Gastroesophageal sphincter (tissue), 4 donors: ENCODE data around the gene DGKQ. TPM values are rescaled to one million over a fixed set of nuclear protein-coding genes. Genes with fewer than 3 reads are reported as not detected.
A peak's percentile ranks its signal among the peaks of the same experiment; 100 is the strongest.
"Not testable (repeated sequence)": the region's sequence is repeated elsewhere in the genome, so short reads cannot be mapped to it uniquely, and the experiment has no call there.

Experiments used
- ATAC-seq: fragments of 150-250 bp; one replicate; pipeline ENCODE4 v1.9.1; 2016; ENCODE audit warnings: mild to moderate bottlenecking, moderate library complexity
- H3K27ac ChIP-seq, 4 donors: fragments of 200-600 bp; sonication (generic) in 3 of 4; 1 replicate in 3 of 4; 2 replicates in 1 of 4; pipeline ENCODE4 v1.5.1; 2016 to 2019
- H3K27me3 ChIP-seq: fragments of 200-600 bp; sonication (generic); one replicate; pipeline ENCODE4 v1.5.1; 2019
- H3K36me3 ChIP-seq, 2 donors: fragments of 200-600 bp; sonication (generic); one replicate each; pipeline ENCODE4 v1.5.1; 2019; ENCODE audit warnings: control low read depth in 1 of 2
- H3K4me1 ChIP-seq, 3 donors: fragments of 200-600 bp; sonication (generic); 1 replicate in 2 of 3; 2 replicates in 1 of 3; pipeline ENCODE4 v1.5.1; 2016 to 2019; ENCODE audit warnings: control low read depth in 2 of 3
- H3K4me3 ChIP-seq, 2 donors: fragments of 200-600 bp; sonication (generic); one replicate each; pipeline ENCODE4 v1.5.1; 2019; ENCODE audit warnings: mild to moderate bottlenecking in 1 of 2, moderate library complexity in 1 of 2
- H3K9me3 ChIP-seq, 3 donors: fragments of 200-600 bp; sonication (generic); one replicate each; pipeline ENCODE4 v1.5.1; 2017 to 2019; ENCODE audit warnings: control low read depth in 2 of 3
- EP300 ChIP-seq: sonication (generic); formaldehyde crosslinking; IDR thresholded peaks from one replicate; pipeline ENCODE4 v1.6.1; 2017; ENCODE audit warnings: antibody characterized with exemption, mild to moderate bottlenecking
- POLR2A ChIP-seq, 2 donors: fragments of 450-650 bp; IDR thresholded peaks; one replicate each; pipeline ENCODE4 v1.6.1; 2017; ENCODE audit warnings: antibody characterized with exemption in 2 of 2, mild to moderate bottlenecking in 2 of 2, moderate library complexity in 1 of 2
- POLR2AphosphoS5 ChIP-seq: sonication (generic); formaldehyde crosslinking; IDR thresholded peaks from one replicate; pipeline ENCODE4 v1.6.1; 2017; ENCODE audit warnings: antibody characterized with exemption
- WGBS, 2 donors: methylation state at CpG; one replicate each; pipeline ENCODE4 v1.1.5; 2018; ENCODE audit warnings: low coverage in 1 of 2; 5-methylcytosine and 5-hydroxymethylcytosine counted together
- total RNA-seq, 4 donors: library from RNA; depleted of rRNA; stranded (reverse); fragments of >200 nt; gene quantifications; one replicate each; pipeline ENCODE4 v1.1.0, GENCODE V29; 2016
- TF ChIP-seq, protein P1 (sequence below), 4 experiments: fragments of 200-600 bp in 2 of 4; fragments of 450-650 bp in 2 of 4; sonication (generic) in 1 of 4; IDR thresholded peaks; one replicate each; pipeline ENCODE4 v1.5.1; 2017 to 2019; ENCODE audit warnings: antibody characterized with exemption in 4 of 4, mild to moderate bottlenecking in 2 of 4, moderate library complexity in 2 of 4

Gene DGKQ
- total RNA-seq, 4 donors from 2014 or later: 7.5 to 13.5 (median 9.3) TPM

DNA sequence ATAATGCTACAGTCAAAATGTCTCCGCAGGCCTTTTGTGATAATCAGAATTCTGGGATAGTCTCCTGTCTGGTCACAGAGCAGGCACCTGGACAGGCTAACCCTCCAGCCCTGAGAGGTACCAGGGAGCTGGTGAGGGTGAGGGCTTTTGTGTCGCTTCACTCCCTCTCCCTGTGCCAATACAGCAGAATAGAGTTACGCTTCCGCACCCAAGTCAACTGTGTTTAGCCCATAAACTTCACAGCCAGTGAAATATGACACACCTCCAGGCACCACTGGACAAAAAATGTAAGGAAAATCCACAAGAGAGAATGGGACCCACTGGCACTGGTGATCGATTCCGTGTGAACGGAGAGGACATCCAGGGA lies 42.6 kb downstream of the DGKQ start:
- peak overlapping the region in 1 of 4 donors; percentile 90 for H3K27ac ChIP-seq
- H3K27me3 ChIP-seq: no peaks in the 10 kb centered on the region
- ATAC-seq: no peak
- TF ChIP-seq, protein P1, sequence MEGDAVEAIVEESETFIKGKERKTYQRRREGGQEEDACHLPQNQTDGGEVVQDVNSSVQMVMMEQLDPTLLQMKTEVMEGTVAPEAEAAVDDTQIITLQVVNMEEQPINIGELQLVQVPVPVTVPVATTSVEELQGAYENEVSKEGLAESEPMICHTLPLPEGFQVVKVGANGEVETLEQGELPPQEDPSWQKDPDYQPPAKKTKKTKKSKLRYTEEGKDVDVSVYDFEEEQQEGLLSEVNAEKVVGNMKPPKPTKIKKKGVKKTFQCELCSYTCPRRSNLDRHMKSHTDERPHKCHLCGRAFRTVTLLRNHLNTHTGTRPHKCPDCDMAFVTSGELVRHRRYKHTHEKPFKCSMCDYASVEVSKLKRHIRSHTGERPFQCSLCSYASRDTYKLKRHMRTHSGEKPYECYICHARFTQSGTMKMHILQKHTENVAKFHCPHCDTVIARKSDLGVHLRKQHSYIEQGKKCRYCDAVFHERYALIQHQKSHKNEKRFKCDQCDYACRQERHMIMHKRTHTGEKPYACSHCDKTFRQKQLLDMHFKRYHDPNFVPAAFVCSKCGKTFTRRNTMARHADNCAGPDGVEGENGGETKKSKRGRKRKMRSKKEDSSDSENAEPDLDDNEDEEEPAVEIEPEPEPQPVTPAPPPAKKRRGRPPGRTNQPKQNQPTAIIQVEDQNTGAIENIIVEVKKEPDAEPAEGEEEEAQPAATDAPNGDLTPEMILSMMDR (IDR thresholded peaks at IDR 0.05): no peak
- TF ChIP-seq POLR2AphosphoS5: no peak
- TF ChIP-seq POLR2A (IDR thresholded peaks at IDR 0.05): no peak
- TF ChIP-seq EP300: no peak
- H3K9me3 ChIP-seq: no peaks in the 10 kb centered on the region
- no peaks in the 10 kb centered on the region for H3K36me3 ChIP-seq
- 38 to 64% methylated on average over 4 to 6 of the region's 7 CpGs for WGBS, 2 donors
- H3K4me1 ChIP-seq: peaks cover 0 to 70% (median 21%) of the 10 kb centered on the region in 3 donors
- peak overlapping the region in 1 of 2 donors; percentile 100 for H3K4me3 ChIP-seq

DNA sequence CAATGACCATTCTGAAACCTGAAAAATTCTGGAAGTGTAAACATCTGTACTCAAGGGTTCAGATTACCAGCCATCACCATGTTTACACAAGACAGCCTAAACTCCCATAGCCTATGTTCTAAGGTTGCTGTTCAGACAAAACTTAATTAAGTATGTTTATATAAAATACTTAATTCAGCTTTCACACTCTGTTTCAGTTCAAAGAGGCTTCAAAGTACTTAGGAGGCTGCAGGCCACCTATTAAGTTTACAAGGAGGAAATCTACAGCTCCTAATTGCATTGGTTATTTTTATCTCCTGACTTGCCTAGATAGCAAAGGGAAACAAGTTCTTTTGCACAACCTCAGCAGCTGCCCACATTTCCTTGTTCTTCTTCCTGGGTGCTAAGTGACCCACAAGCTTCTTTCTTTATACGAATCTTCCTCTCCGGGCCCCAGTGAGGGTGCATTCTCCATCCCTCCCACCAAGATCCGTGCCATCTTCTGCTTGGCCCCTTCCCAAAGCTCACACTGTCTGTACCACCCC lies 43.3 kb downstream of the DGKQ start:
- no peaks in the 10 kb centered on the region for H3K27me3 ChIP-seq
- H3K4me3 ChIP-seq: peak overlapping the region in 1 of 2 donors; percentile 100
- TF ChIP-seq EP300 (no peak), POLR2AphosphoS5 (no peak), POLR2A (IDR thresholded peaks at IDR 0.05) (no peak)
- TF ChIP-seq, protein P1 (IDR thresholded peaks at IDR 0.05): no peak
- H3K4me1 ChIP-seq: peaks cover 0 to 76% (median 23%) of the 10 kb centered on the region in 3 donors
- no peaks in the 10 kb centered on the region for H3K9me3 ChIP-seq
- WGBS, 2 donors: 31 to 43% methylated on average over 3 of the region's 3 CpGs
- no peak overlapping the region for H3K27ac ChIP-seq
- no peaks in the 10 kb centered on the region for H3K36me3 ChIP-seq
- no peak for ATAC-seq

DNA sequence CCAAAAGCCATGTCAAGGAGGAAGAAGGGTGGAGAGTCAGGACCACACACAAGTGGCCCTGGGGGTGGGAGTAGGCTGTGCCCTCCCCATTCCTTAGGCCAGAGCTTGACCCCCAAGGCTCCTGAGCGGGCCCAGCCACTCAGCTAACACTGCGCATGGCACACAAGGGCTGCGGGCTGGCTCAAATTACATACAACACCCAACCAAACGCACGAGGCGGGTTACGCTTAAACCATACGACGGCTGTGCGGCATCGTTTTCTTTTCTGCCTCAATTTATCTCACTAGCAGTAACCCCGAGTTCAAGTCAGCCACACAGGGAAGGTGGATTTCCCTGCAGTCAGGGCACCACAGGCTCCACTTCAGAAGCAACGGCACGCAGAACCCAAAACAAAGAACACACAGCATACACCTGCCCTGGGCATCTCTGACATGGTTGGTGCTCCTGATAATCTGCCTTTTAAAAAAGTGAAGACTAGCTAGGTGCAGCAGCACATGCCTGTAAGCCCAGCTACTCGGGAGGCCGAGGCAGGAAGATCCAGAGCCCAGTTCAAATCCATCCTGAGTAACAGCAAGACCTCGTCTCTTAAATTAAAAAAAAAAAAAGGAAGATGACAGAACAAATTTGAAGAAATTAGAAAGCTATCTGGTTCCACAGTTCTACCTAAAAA lies 44.1 kb downstream of the DGKQ start:
- Histone ChIP-seq H3K4me1 (peaks cover 0 to 79% (median 24%) of the 10 kb centered on the region in 3 donors), H3K27ac (no peak overlapping the region), H3K9me3 (no peaks in the 10 kb centered on the region), H3K27me3 (no peaks in the 10 kb centered on the region), H3K36me3 (no peaks in the 10 kb centered on the region), H3K4me3 (no peak overlapping the region)
- no peak for TF ChIP-seq POLR2A (IDR thresholded peaks at IDR 0.05)
- TF ChIP-seq POLR2AphosphoS5: no peak
- TF ChIP-seq, protein P1 (IDR thresholded peaks at IDR 0.05): no peak
- TF ChIP-seq EP300: no peak
- WGBS, 2 donors: 50 to 86% methylated on average over 2 to 9 of the region's 17 CpGs
- ATAC-seq: no peak

DNA sequence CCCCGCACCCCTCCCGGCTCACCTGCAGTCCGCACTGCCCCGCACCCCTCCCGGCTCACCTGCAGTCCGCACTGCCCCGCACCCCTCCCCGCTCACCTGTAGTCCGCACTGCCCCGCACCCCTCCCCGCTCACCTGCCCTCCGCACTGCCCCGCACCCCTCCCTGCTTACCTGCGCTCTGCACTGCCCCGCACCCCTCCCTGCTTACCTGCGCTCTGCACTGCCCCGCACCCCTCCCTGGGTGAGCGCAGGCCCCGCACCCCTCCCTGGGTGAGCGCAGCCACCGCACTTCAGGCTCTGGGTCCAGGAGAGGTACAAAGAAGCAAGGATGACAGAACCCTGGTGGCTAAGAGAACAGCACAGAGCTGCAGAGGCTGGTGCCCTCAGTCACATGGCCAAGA lies 45.8 kb downstream of the DGKQ start:
- not testable (repeated sequence) for H3K36me3 ChIP-seq, ATAC-seq, H3K9me3 ChIP-seq, H3K27me3 ChIP-seq, H3K4me3 ChIP-seq, H3K27ac ChIP-seq
- H3K4me1 ChIP-seq: peaks cover 0 to 62% (median 18%) of the 10 kb centered on the region in 3 donors
- no CpG with 5 or more reads among the region's 21 CpGs for WGBS, 2 donors

DNA sequence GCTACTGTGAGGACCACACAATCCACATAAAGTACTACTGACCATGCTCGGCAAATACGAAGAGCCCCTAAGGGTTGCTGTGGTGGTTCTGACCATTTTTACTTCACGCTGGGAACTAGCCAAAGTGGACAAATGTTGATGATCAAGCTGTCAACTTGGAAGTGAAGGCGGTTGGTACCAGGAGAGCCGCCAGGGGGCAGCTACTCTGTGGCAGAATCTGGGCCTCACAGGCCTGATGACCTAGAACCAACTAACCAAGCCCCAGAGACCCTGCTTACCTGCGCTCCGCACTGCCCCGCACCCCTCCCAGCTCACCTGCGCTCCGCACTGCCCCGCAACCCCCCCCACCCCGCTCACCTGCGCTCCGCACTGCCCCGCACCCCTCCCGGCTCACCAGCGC lies 46.8 kb downstream of the DGKQ start:
- WGBS, 2 donors: 51 to 54% methylated on average over 5 of the region's 17 CpGs
- no peak for ATAC-seq
- TF ChIP-seq EP300: no peak
- TF ChIP-seq, protein P1 (IDR thresholded peaks at IDR 0.05): peak in 1 of 4 experiments; percentile 12
- no peak for TF ChIP-seq POLR2AphosphoS5
- Histone ChIP-seq H3K4me1 (peaks cover 0 to 61% (median 17%) of the 10 kb centered on the region in 3 donors), H3K36me3 (peaks cover 0 to 7% of the 10 kb centered on the region in 2 donors), H3K9me3 (no peaks in the 10 kb centered on the region), H3K27ac (no peak overlapping the region), H3K4me3 (no peak overlapping the region), H3K27me3 (no peaks in the 10 kb centered on the region)
